Large intestine (tissue), 3 donors: Measurements from ENCODE around the gene DIP2B. TPM values are rescaled to one million over a fixed set of nuclear protein-coding genes. Genes with fewer than 3 reads are reported as not detected.
A peak's percentile ranks its signal among the peaks of the same experiment; 100 is the strongest.

Experiments used
- DNase-seq, 2 donors: peaks; one replicate each; pipeline versions ENCODE4 v3.0.0 to v3.0.0-alpha.2; 2013
- H3K27ac ChIP-seq: one replicate; pipeline ENCODE4 v1.5.1; 2013; ENCODE audit warnings: low read length
- H3K27me3 ChIP-seq: 2 replicates; pipeline ENCODE4 v1.6.1; 2013; ENCODE audit warnings: low read length; ENCODE audit not compliant: control insufficient read depth, insufficient read depth
- H3K36me3 ChIP-seq: 2 replicates; pipeline ENCODE4 v1.6.1; 2013; ENCODE audit warnings: low read length; ENCODE audit not compliant: control insufficient read depth, insufficient read depth
- H3K4me1 ChIP-seq: one replicate; pipeline ENCODE4 v1.6.1; 2013; ENCODE audit warnings: low read length; ENCODE audit not compliant: control insufficient read depth, insufficient read depth
- H3K4me3 ChIP-seq: one replicate; pipeline ENCODE4 v1.5.1; 2013; ENCODE audit warnings: low read length
- H3K9me3 ChIP-seq: one replicate; pipeline ENCODE4 v1.6.1; 2013; ENCODE audit warnings: mild to moderate bottlenecking, low read depth, low read length, moderate library complexity; ENCODE audit not compliant: control insufficient read depth
- WGBS: methylation state at CpG from one replicate; pipeline ENCODE4 v1.1.5; 2013; ENCODE audit warnings: low lambda C conversion rate; ENCODE audit not compliant: insufficient coverage; 5-methylcytosine and 5-hydroxymethylcytosine counted together
- polyA plus RNA-seq: library from polyadenylated mRNA; unstranded; fragments of 120-200 nt; gene quantifications from one replicate; pipeline ENCODE4 v1.2.1, GENCODE V29; 2013

Gene DIP2B
- polyA plus RNA-seq, 1 donor = 18.2 TPM

DNA sequence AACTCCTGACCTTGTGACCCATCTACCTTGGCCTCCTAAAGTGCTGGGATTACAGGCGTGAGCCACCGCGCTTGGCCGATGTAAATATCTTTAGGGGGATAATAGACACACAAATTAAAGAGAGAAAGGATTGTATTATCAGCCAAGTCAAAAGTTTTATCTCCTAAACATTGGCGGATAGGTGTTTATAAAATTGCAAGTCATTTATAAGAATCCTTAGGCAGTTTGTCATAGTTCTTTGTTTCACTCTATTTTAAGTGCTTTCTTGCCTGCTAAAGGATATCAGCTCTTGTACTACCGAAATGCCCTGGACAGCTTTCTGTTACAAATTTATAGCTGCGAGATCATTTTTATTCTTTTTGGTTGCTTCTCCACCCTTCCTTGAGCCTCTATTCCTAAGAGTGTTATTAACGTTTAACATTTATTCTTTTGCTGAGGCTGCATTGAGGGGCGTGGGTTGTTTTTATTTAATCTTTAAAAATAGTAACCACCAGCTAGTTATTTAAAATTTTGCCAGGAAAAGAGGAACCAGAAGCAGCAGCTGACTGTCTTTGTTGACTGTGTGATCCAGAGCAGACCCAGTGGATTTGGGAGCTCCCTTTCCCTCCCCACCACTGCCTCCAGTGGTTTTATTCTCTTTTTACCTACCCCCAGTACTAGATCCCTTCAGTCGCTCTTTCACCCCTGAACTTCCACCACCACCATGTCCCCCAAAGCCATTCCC lies 106.4 kb downstream of the DIP2B start:
- Histone ChIP-seq H3K27ac (no peak overlapping the region), H3K9me3 (no peaks in the 10 kb centered on the region), H3K4me3 (no peak overlapping the region), H3K4me1 (peaks cover 5% of the 10 kb centered on the region), H3K27me3 (no peaks in the 10 kb centered on the region), H3K36me3 (no peaks in the 10 kb centered on the region)
- DNase-seq = no peak
- 72% methylated on average over 6 of the region's 10 CpGs for WGBS

DNA sequence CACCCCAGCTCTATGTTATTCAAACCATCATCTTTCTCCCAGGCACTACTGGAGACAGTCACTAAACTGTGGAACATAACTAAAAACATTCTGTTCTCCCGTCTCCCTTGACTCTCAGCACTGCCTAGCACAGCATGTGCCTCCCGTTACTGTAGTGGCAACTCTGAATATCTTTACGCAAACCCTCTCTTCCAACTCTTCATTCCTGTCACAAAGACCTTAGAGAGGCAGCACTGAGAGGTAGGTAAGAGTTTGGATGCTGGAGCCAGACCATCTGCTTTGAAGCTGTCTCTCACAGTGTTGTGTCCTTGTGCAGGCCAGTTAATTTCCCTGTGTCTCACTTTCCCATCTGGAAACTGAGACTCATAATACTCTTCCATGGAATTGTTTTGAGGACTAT lies 108.1 kb downstream of the DIP2B start:
- no peak for DNase-seq
- Histone ChIP-seq H3K27ac (no peak overlapping the region), H3K9me3 (no peaks in the 10 kb centered on the region), H3K4me1 (no peaks in the 10 kb centered on the region), H3K27me3 (no peaks in the 10 kb centered on the region), H3K36me3 (no peaks in the 10 kb centered on the region), H3K4me3 (no peak overlapping the region)
- WGBS = 80% methylated on average over 1 of the region's 3 CpGs

DNA sequence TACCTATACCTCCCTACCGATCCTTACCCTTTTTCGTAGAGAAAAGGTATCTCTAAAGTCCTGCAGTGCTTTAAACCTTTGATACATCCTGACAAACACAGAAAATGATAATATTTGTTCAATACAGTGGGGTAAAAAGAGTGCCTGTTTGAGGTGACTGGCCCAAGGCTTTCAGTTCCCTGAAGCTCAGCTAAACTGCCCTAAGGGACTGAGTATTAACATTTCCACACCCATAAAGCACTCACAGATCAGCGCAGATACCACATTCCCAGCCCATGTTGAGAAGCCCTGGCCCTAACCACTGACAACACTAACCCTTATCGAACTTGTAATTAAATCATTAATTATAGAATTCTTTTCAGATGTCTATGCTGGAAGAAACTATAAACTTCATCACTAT lies 108.7 kb downstream of the DIP2B start:
- Histone ChIP-seq H3K27me3 (no peaks in the 10 kb centered on the region), H3K4me1 (peaks cover 2% of the 10 kb centered on the region), H3K36me3 (no peaks in the 10 kb centered on the region), H3K4me3 (no peak overlapping the region), H3K27ac (no peak overlapping the region), H3K9me3 (no peaks in the 10 kb centered on the region)
- no peak for DNase-seq
- no CpG with 5 or more reads among the region's 4 CpGs for WGBS

- WGBS = no CpG with 5 or more reads among the region's 4 CpGs
- no peak overlapping the region for H3K4me3 ChIP-seq
- H3K27me3 ChIP-seq = no peaks in the 10 kb centered on the region
- no peaks in the 10 kb centered on the region for H3K36me3 ChIP-seq
- no peak for DNase-seq
- no peak overlapping the region for H3K27ac ChIP-seq
- peaks cover 8% of the 10 kb centered on the region for H3K4me1 ChIP-seq
- H3K9me3 ChIP-seq = no peaks in the 10 kb centered on the region
Observed at GRCh38 chr12:50614167-50614759, 109.5 kb downstream of the DIP2B start.

GRCh38 chr12:50615145-50615906 lies 110.5 kb downstream of the DIP2B start:
- Histone ChIP-seq H3K4me1 (peaks cover 13% of the 10 kb centered on the region), H3K27me3 (no peaks in the 10 kb centered on the region), H3K27ac (no peak overlapping the region), H3K36me3 (no peaks in the 10 kb centered on the region), H3K9me3 (no peaks in the 10 kb centered on the region), H3K4me3 (no peak overlapping the region)
- WGBS = 100% methylated on average over 3 of the region's 7 CpGs
- no peak for DNase-seq

DNA sequence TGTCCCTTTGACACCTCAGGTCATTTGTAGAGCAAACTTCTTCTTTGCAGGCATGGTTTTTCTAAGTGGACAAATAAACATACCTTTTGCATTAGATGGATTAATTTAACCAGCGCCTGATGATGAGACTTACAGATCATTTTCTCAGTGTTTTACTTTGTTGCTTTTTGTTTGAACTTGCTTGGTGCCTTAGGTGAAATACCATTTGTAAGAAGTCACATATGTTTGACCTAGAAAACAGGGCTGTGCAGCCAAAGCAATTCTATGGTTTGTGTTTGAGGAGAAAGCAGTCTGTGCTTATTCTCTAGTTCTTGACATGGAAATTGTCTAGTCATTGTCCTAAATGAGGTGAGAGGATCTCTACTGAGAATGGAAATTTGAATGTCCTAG lies 111.1 kb downstream of the DIP2B start:
- Histone ChIP-seq H3K4me3 (no peak overlapping the region), H3K27me3 (no peaks in the 10 kb centered on the region), H3K36me3 (no peaks in the 10 kb centered on the region), H3K9me3 (no peaks in the 10 kb centered on the region), H3K4me1 (peaks cover 13% of the 10 kb centered on the region), H3K27ac (no peak overlapping the region)
- no peak for DNase-seq
- WGBS = 60% methylated on average over 1 of the region's 1 CpG

GRCh38 chr12:50617657-50618056 lies 112.9 kb downstream of the DIP2B start:
- no peaks in the 10 kb centered on the region for H3K9me3 ChIP-seq
- H3K36me3 ChIP-seq = no peaks in the 10 kb centered on the region
- peaks cover 20% of the 10 kb centered on the region for H3K4me1 ChIP-seq
- H3K27ac ChIP-seq = no peak overlapping the region
- WGBS = no CpG with 5 or more reads among the region's 2 CpGs
- H3K4me3 ChIP-seq = no peak overlapping the region
- DNase-seq = no peak
- H3K27me3 ChIP-seq = no peaks in the 10 kb centered on the region

- H3K27me3 ChIP-seq = no peaks in the 10 kb centered on the region
- no peaks in the 10 kb centered on the region for H3K36me3 ChIP-seq
- H3K27ac ChIP-seq = peak overlapping the region; percentile 47
- no peaks in the 10 kb centered on the region for H3K9me3 ChIP-seq
- WGBS = no CpG with 5 or more reads among the region's 7 CpGs
- peak; percentile 88 to 94 for DNase-seq
- peaks cover 20% of the 10 kb centered on the region for H3K4me1 ChIP-seq
- no peak overlapping the region for H3K4me3 ChIP-seq
Observed at GRCh38 chr12:50618864-50619609, 114.3 kb downstream of the DIP2B start.

DNA sequence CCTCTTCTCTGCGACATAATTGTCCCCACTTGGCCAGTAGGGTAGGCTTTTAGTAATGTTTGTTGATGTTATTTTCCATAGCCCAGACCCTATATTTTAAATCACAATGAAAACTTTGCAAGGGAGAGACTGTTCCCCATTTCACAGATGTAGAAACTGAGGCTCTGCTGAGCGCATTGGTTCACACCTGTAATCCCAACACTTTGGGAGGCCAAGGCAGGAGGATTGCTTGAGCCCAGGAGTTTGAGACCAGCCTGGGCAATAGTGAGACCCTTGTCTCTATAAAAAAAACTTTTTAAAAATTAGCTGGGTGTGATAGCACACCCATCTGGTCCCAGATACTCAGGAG lies 114.8 kb downstream of the DIP2B start:
- Histone ChIP-seq H3K4me1 (peaks cover 20% of the 10 kb centered on the region), H3K4me3 (no peak overlapping the region), H3K27ac (peak overlapping the region; percentile 47), H3K27me3 (no peaks in the 10 kb centered on the region), H3K9me3 (no peaks in the 10 kb centered on the region), H3K36me3 (no peaks in the 10 kb centered on the region)
- no CpG with 5 or more reads among the region's 2 CpGs for WGBS
- DNase-seq = no peak
